A549 (cell line): ENCODE data around the gene RPS21. TPM values are rescaled to one million over a fixed set of nuclear protein-coding genes. Genes with fewer than 3 reads are reported as not detected.

ENCODE experiments used
- ATAC-seq, 2 experiments: fragments of 200-7000 bp in 1 of 2; fragments of >200 bp in 1 of 2; cut with Nextera tagmentation in 1 of 2; cut with Tn5 transposase in 1 of 2; 3 replicates each; pipeline versions ENCODE4 v1.8.0 to v1.9.1; 2018 to 2020; ENCODE audit warnings: mild to moderate bottlenecking in 1 of 2, moderate library complexity in 1 of 2
- CTCF ChIA-PET: fragments of 300-600 bp; sonication (Branson Sonifier 250); formaldehyde crosslinking; extraction: SDS; loops from one replicate; lab custom pipeline; 2021; ENCODE audit warnings: antibody characterized with exemption, inconsistent platforms; lab: Yijun Ruan, JAX
- POLR2A ChIA-PET: fragments of 350-600 bp; formaldehyde crosslinking; extraction: SDS; loops from one replicate; lab custom pipeline; 2021; ENCODE audit warnings: antibody characterized with exemption, inconsistent platforms; lab: Yijun Ruan, JAX
- DNase-seq, 2 experiments: peaks; one replicate each; pipeline versions ENCODE4 v3.0.0 to v3.0.0-alpha.2; 2011 to 2016; ENCODE audit warnings: low read depth in 1 of 2, low spot score in 1 of 2
- FAIRE-seq: peaks from 2 replicates; lab custom pipeline; 2011; peaks lifted over from hg19 to GRCh38; lab: Jason Lieb, UNC
- H3K27ac ChIP-seq, 2 experiments: fragments of >200 bp; sonication (Bioruptor Twin); formaldehyde crosslinking; 3 replicates each; pipeline ENCODE4 v1.5.1; 2016 to 2017
- H3K4me1 ChIP-seq: fragments of >200 bp; sonication (Bioruptor Twin); formaldehyde crosslinking; 3 replicates; pipeline ENCODE4 v1.6.1; 2016
- H3K4me2 ChIP-seq: fragments of >200 bp; sonication (Bioruptor Twin); formaldehyde crosslinking; 3 replicates; pipeline ENCODE4 v1.6.1; 2016
- H3K4me3 ChIP-seq: fragments of >200 bp; sonication (Bioruptor Twin); formaldehyde crosslinking; 3 replicates; pipeline ENCODE4 v1.5.1; 2016
- H3K9me3 ChIP-seq: fragments of >200 bp; sonication (Bioruptor Twin); formaldehyde crosslinking; 3 replicates; pipeline ENCODE4 v1.6.1; 2016
- BCL3 ChIP-seq: fragments of >200 bp; sonication (Bioruptor Twin); formaldehyde crosslinking; IDR thresholded peaks from 3 replicates; pipeline ENCODE4 v1.6.1; 2016
- BHLHE40 ChIP-seq: IDR thresholded peaks from 2 replicates; pipeline ENCODE4 v1.6.1; 2012; ENCODE audit warnings: low read depth, low read length, inconsistent platforms
- CBX2 ChIP-seq: fragments of 200-600 bp; sonication (generic); IDR thresholded peaks from 2 replicates; pipeline ENCODE4 v1.6.1; 2016; ENCODE audit warnings: low read depth, mild to moderate bottlenecking, borderline replicate concordance
- CHD4 ChIP-seq: fragments of 200-600 bp; sonication (generic); IDR thresholded peaks from 2 replicates; pipeline ENCODE4 v1.6.1; 2016; ENCODE audit warnings: antibody characterized with exemption, mild to moderate bottlenecking, borderline replicate concordance
- ELK1 ChIP-seq: fragments of 150-350 bp; IDR thresholded peaks from 2 replicates; pipeline ENCODE4 v1.6.1; 2014; ENCODE audit warnings: low read depth, mild to moderate bottlenecking, low read length
- EP300 ChIP-seq, 2 experiments: fragments of >200 bp; sonication (Bioruptor Twin); formaldehyde crosslinking; IDR thresholded peaks; 2 replicates in 1 of 2; 3 replicates in 1 of 2; pipeline ENCODE4 v1.6.1; 2016 to 2017
- ESRRA ChIP-seq: fragments of 150-350 bp; IDR thresholded peaks from 2 replicates; pipeline ENCODE4 v1.6.1; 2014; ENCODE audit warnings: mild to moderate bottlenecking, low read length, borderline replicate concordance
- FOSB ChIP-seq: fragments of 250-450 bp; sonication (Bioruptor Pico); IDR thresholded peaks from 2 replicates; pipeline ENCODE4 v1.5.0; 2020; ENCODE audit warnings: mild to moderate bottlenecking, moderate library complexity
- FOSL2 ChIP-seq, 2 experiments: fragments of 450-650 bp in 1 of 2; fragments of >200 bp in 1 of 2; sonication (Bioruptor Twin) in 1 of 2; formaldehyde crosslinking; IDR thresholded peaks; 2 replicates each; pipeline versions ENCODE4 v1.5.0 to v1.6.1; 2016 to 2020; ENCODE audit warnings: mild to moderate bottlenecking in 1 of 2, moderate library complexity in 1 of 2
- FOXS1 ChIP-seq: fragments of 250-450 bp; sonication (Bioruptor Pico); IDR thresholded peaks from 2 replicates; pipeline ENCODE4 v1.5.0; 2020; ENCODE audit warnings: mild to moderate bottlenecking, moderate library complexity
- HDAC2 ChIP-seq: fragments of 200-600 bp; sonication (generic); IDR thresholded peaks from 2 replicates; pipeline ENCODE4 v1.6.1; 2016
- HOXA7 ChIP-seq: fragments of 250-450 bp; sonication (Bioruptor Pico); IDR thresholded peaks from 2 replicates; pipeline ENCODE4 v1.5.0; 2020; ENCODE audit warnings: mild to moderate bottlenecking, moderate library complexity
- HOXB13 ChIP-seq: fragments of 250-450 bp; sonication (Bioruptor Pico); IDR thresholded peaks from 2 replicates; pipeline ENCODE4 v1.5.0; 2020; ENCODE audit warnings: low read depth, mild to moderate bottlenecking, moderate library complexity
- HOXB5 ChIP-seq: fragments of 250-450 bp; sonication (Bioruptor Pico); IDR thresholded peaks from 2 replicates; pipeline ENCODE4 v1.5.0; 2020; ENCODE audit warnings: mild to moderate bottlenecking, moderate library complexity
- JUN ChIP-seq, 2 experiments: fragments of >200 bp; sonication (Bioruptor Twin); formaldehyde crosslinking; IDR thresholded peaks; 2 replicates in 1 of 2; 3 replicates in 1 of 2; pipeline ENCODE4 v1.6.1; 2016 to 2017
- JUNB ChIP-seq: fragments of >200 bp; sonication (Bioruptor Twin); formaldehyde crosslinking; IDR thresholded peaks from 2 replicates; pipeline ENCODE4 v1.6.1; 2016
- MAFK ChIP-seq: fragments of 450-650 bp; IDR thresholded peaks from 2 replicates; pipeline ENCODE4 v1.6.1; 2014; ENCODE audit not compliant: partially characterized antibody
- MAX ChIP-seq: IDR thresholded peaks from 2 replicates; pipeline ENCODE4 v1.6.1; 2012
- MAZ ChIP-seq: fragments of 150-350 bp; IDR thresholded peaks from 2 replicates; pipeline ENCODE4 v1.6.1; 2014; ENCODE audit warnings: antibody characterized with exemption, low read depth, low read length, borderline replicate concordance
- NFE2L2 ChIP-seq: fragments of 150-350 bp; conservative IDR thresholded peaks from 2 replicates; pipeline ENCODE4 v1.6.1; 2014; ENCODE audit warnings: low read length
- NPAS2 ChIP-seq: fragments of 250-450 bp; sonication (Bioruptor Pico); IDR thresholded peaks from 2 replicates; pipeline ENCODE4 v1.8.0; 2022; ENCODE audit warnings: mild to moderate bottlenecking, moderate library complexity, borderline replicate concordance
- NR3C1 ChIP-seq: fragments of >200 bp; sonication (Bioruptor Twin); formaldehyde crosslinking; IDR thresholded peaks from 3 replicates; pipeline ENCODE4 v1.6.1; 2017
- PBX3 ChIP-seq: IDR thresholded peaks from 2 replicates; pipeline ENCODE4 v1.6.1; 2012
- PHF8 ChIP-seq: fragments of 200-600 bp; sonication (generic); IDR thresholded peaks from 2 replicates; pipeline ENCODE4 v1.6.1; 2016; ENCODE audit warnings: low read depth, mild to moderate bottlenecking, antibody characterized with exemption, moderate library complexity, borderline replicate concordance
- POLR2A ChIP-seq: IDR thresholded peaks from 2 replicates; pipeline ENCODE4 v1.6.1; 2012; ENCODE audit warnings: mild to moderate bottlenecking, low read length
- POLR2AphosphoS2 ChIP-seq: conservative IDR thresholded peaks from 2 replicates; pipeline ENCODE4 v1.6.1; 2012; ENCODE audit warnings: low read length, improper control_type of control experiment, inconsistent platforms
- RAD21 ChIP-seq, 2 experiments: fragments of >200 bp in 1 of 2; sonication (Bioruptor Twin) in 1 of 2; formaldehyde crosslinking in 1 of 2; IDR thresholded peaks in 1 of 2; conservative IDR thresholded peaks in 1 of 2; 2 replicates in 1 of 2; 3 replicates in 1 of 2; pipeline ENCODE4 v1.6.1; 2012 to 2018; ENCODE audit warnings: inconsistent platforms in 1 of 2
- RARB ChIP-seq: fragments of 250-450 bp; sonication (Bioruptor Pico); IDR thresholded peaks from 2 replicates; pipeline ENCODE4 v1.8.0; 2021; ENCODE audit warnings: mild to moderate bottlenecking, moderate library complexity
- RCOR1 ChIP-seq: fragments of 150-350 bp; IDR thresholded peaks from 2 replicates; pipeline ENCODE4 v1.6.1; 2014; ENCODE audit warnings: antibody characterized with exemption, low read length, low read depth
- RFX5 ChIP-seq: fragments of 450-650 bp; IDR thresholded peaks from 2 replicates; pipeline ENCODE4 v1.7.1; 2014; ENCODE audit warnings: antibody characterized with exemption, mild to moderate bottlenecking, moderate library complexity
- SMC3 ChIP-seq: fragments of >200 bp; sonication (Bioruptor Twin); formaldehyde crosslinking; IDR thresholded peaks from 3 replicates; pipeline ENCODE4 v1.6.1; 2018; ENCODE audit warnings: inconsistent platforms
- TFCP2L1 ChIP-seq: fragments of 250-450 bp; sonication (Bioruptor Pico); IDR thresholded peaks from 2 replicates; pipeline ENCODE4 v1.5.0; 2021; ENCODE audit warnings: mild to moderate bottlenecking
- TP53 ChIP-seq: fragments of 250-450 bp; sonication (Bioruptor Pico); IDR thresholded peaks from 2 replicates; pipeline ENCODE4 v1.5.0; 2021; ENCODE audit warnings: mild to moderate bottlenecking, moderate library complexity
- USF2 ChIP-seq: fragments of 450-650 bp; IDR thresholded peaks from 2 replicates; pipeline ENCODE4 v1.6.1; 2014; ENCODE audit warnings: antibody characterized with exemption
- ZFP36 ChIP-seq: fragments of 450-650 bp; IDR thresholded peaks from 2 replicates; pipeline ENCODE4 v1.6.1; 2014; ENCODE audit warnings: borderline replicate concordance; ENCODE audit not compliant: partially characterized antibody
- ZSCAN20 ChIP-seq: fragments of 250-450 bp; sonication (Bioruptor Pico); IDR thresholded peaks from 2 replicates; pipeline ENCODE4 v1.8.0; 2022; ENCODE audit warnings: mild to moderate bottlenecking, moderate library complexity
- WGBS: methylation state at CpG from one replicate; pipeline ENCODE4 v1.1.6; 2017; ENCODE audit errors: missing lambda C conversion rate; 5-methylcytosine and 5-hydroxymethylcytosine counted together
- polyA plus RNA-seq, 4 experiments: library from polyadenylated mRNA; depleted of rRNA in 3 of 4; stranded (reverse); fragments of >200 nt; fragmentation: RNase III in 1 of 4; extraction: RNeasy Plus Mini Kit Qiagen cat#74134 plus additional on column Dnase treatment in 1 of 4; gene quantifications; 2 replicates in 3 of 4; 3 replicates in 1 of 4; pipeline ENCODE4 v1.2.3, GENCODE V29; 2011 to 2017
- TF ChIP-seq, protein P1 (sequence below): fragments of >200 bp; sonication (Bioruptor Twin); formaldehyde crosslinking; IDR thresholded peaks from 3 replicates; pipeline ENCODE4 v1.5.1; 2016

Gene RPS21
- polyA plus RNA-seq, 2 of the 4 experiments (the other 2 are of a cell fraction): 2,862 to 4,026 TPM

DNA sequence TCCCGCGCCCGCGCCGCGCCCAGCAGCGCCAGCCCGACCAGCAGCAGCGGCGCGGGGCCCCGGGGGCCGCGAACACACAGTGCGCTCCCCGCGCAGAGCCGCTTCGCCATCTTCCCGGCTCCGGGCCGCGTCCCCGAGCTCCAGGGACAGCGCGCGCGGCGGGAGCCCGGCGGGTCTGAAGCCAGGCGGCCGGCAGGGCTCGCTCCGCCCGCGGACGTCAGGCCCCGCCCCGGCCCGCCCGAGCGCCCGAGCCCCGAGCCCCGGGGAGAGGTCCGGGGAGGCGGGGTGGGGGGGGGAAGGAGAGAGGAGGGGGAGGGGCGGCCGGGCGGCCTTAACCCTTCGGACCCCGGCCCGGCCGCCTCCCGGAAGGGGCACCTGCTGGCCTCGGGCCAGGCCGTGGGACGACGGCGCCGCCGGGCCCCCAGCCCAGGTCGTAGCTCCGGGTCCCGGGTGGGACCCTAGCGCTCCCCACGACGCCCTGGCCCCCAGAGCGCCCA, 19.7 kb upstream of the RPS21 start, which contains the start of gene LAMA5:
Gene LAMA5, minus strand, starts transcription at position 177 of the 497 bp plus-strand sequence. Its CDS starts 67 bp downstream, at position 110.
- peaks cover 60% of the 10 kb centered on the region for H3K4me1 ChIP-seq
- CTCF ChIA-PET: interaction anchor here (1.0 to 12.6 kb wide), 6 partner anchors 10 to 930 kb away, joined by 3 to 290 read pairs (median 49); no protein-coding TSS in a partner anchor
- DNase-seq: peak in 1 of 2 experiments; percentile 61

More for the DNA sequence above, 19.7 kb upstream of the RPS21 start, which contains the start of gene LAMA5:
- POLR2A ChIA-PET: interaction anchor here (0.5 to 5.0 kb wide), 5 partner anchors 10 to 62 kb away, joined by 3 to 61 read pairs (median 3); no protein-coding TSS in a partner anchor
- ATAC-seq (0 out of 6 replicates have a peak, but pooled peaks of 1 of the 2 experiments have one; percentile 2), FAIRE-seq (no peak)
- 0% methylated on average over 6 of the region's 70 CpGs for WGBS
- peak within 1 kb of the TSS; percentile 91 for H3K4me2 ChIP-seq
- TF ChIP-seq HOXB5 (CRISPR knock-in tag) (no peak), POLR2A (peak; percentile 67), NFE2L2 (no peak), NR3C1 (no peak), FOSB (no peak), FOSL2 (IDR thresholded peaks at IDR 0.05) (no peak), FOSL2 (CRISPR knock-in tag; IDR thresholded peaks at IDR 0.05) (no peak), FOXS1 (CRISPR knock-in tag) (no peak), CHD4 (no peak), SMC3 (0 out of 3 replicates have a peak, but pooled peaks have one; percentile 7), RCOR1 (no peak), MAX (no peak), ELK1 (no peak), PBX3 (no peak), HDAC2 (no peak), MAZ (no peak), PHF8 (no peak), MAFK (no peak), NPAS2 (CRISPR knock-in tag) (no peak), USF2 (no peak), RFX5 (no peak), ZFP36 (no peak), HOXA7 (CRISPR knock-in tag) (no peak), TP53 (no peak), CBX2 (no peak), TFCP2L1 (CRISPR knock-in tag) (no peak), RARB (no peak), BHLHE40 (no peak), RAD21 (conservative IDR thresholded peaks at IDR 0.05 in 1 of 2, IDR thresholded peaks at IDR 0.05 in 1 of 2) (no peak), JUNB (0 out of 2 replicates have a peak, but pooled peaks have one; percentile 31), ESRRA (no peak), BCL3 (peak; percentile 74; the same call in 1 of the 3 replicates), EP300 (IDR thresholded peaks at IDR 0.05) (peak in 1 of 2 experiments; percentile 23; a peak in 1 of 5 replicates), JUN (IDR thresholded peaks at IDR 0.05) (peak; percentile 69 to 79; a peak in 4 of 5 replicates), POLR2AphosphoS2 (no peak), HOXB13 (CRISPR knock-in tag) (no peak), ZSCAN20 (CRISPR knock-in tag) (no peak)
- TF ChIP-seq, protein P1, sequence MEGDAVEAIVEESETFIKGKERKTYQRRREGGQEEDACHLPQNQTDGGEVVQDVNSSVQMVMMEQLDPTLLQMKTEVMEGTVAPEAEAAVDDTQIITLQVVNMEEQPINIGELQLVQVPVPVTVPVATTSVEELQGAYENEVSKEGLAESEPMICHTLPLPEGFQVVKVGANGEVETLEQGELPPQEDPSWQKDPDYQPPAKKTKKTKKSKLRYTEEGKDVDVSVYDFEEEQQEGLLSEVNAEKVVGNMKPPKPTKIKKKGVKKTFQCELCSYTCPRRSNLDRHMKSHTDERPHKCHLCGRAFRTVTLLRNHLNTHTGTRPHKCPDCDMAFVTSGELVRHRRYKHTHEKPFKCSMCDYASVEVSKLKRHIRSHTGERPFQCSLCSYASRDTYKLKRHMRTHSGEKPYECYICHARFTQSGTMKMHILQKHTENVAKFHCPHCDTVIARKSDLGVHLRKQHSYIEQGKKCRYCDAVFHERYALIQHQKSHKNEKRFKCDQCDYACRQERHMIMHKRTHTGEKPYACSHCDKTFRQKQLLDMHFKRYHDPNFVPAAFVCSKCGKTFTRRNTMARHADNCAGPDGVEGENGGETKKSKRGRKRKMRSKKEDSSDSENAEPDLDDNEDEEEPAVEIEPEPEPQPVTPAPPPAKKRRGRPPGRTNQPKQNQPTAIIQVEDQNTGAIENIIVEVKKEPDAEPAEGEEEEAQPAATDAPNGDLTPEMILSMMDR: no peak
- H3K9me3 ChIP-seq: no peaks in the 10 kb centered on the region
- peak within 1 kb of the TSS; percentile 97 to 99 for H3K27ac ChIP-seq
- peak within 1 kb of the TSS; percentile 100 for H3K4me3 ChIP-seq
